GM23338 (cell line): Measurements from ENCODE around the gene GAK. TPM values are rescaled to one million over a fixed set of nuclear protein-coding genes. Genes with fewer than 3 reads are reported as not detected.

Experiments used
- ATAC-seq: fragments of 200-7000 bp; cut with Tn5 transposase; 3 replicates; pipeline ENCODE4 v1.9.1; 2020
- DNase-seq: peaks from one replicate; pipeline ENCODE4 v3.0.0-alpha.2; 2015; ENCODE audit warnings: low spot score
- H2AFZ ChIP-seq: fragments of 200-600 bp; sonication (generic); 2 replicates; pipeline ENCODE4 v1.8.0; 2016; ENCODE audit warnings: antibody characterized with exemption, mild to moderate bottlenecking, moderate library complexity
- H3F3A ChIP-seq: fragments of 200-600 bp; sonication (generic); replicated peaks from 2 replicates; pipeline ENCODE4 v1.8.0; 2017; ENCODE audit warnings: antibody characterized with exemption, mixed run types, low read depth
- H3K27ac ChIP-seq: fragments of 200-600 bp; sonication (generic); 2 replicates; pipeline ENCODE4 v1.6.1; 2016; ENCODE audit warnings: low read depth
- H3K27me3 ChIP-seq: fragments of 200-600 bp; sonication (generic); 2 replicates; pipeline ENCODE4 v1.8.0; 2016; ENCODE audit warnings: mild to moderate bottlenecking, mixed run types, moderate library complexity; ENCODE audit not compliant: insufficient read depth
- H3K36me3 ChIP-seq: fragments of 200-600 bp; sonication (generic); 2 replicates; pipeline ENCODE4 v1.8.0; 2016; ENCODE audit warnings: mild to moderate bottlenecking; ENCODE audit not compliant: insufficient read depth
- H3K4me1 ChIP-seq: fragments of 200-600 bp; sonication (generic); 2 replicates; pipeline ENCODE4 v1.8.0; 2016; ENCODE audit warnings: mild to moderate bottlenecking, moderate library complexity; ENCODE audit not compliant: insufficient read depth
- H3K4me2 ChIP-seq: fragments of 200-600 bp; sonication (generic); 2 replicates; pipeline ENCODE4 v1.7.1; 2017; ENCODE audit warnings: mixed run types
- H3K4me3 ChIP-seq: fragments of 200-600 bp; sonication (generic); 2 replicates; pipeline ENCODE4 v1.6.1; 2016; ENCODE audit warnings: mixed run types
- H3K79me2 ChIP-seq: fragments of 200-600 bp; sonication (generic); replicated peaks from 2 replicates; pipeline ENCODE4 v1.8.0; 2017; ENCODE audit warnings: mild to moderate bottlenecking; ENCODE audit not compliant: insufficient read depth
- H3K9me2 ChIP-seq: fragments of 200-600 bp; sonication (generic); 2 replicates; pipeline ENCODE4 v1.8.0; 2017; ENCODE audit not compliant: insufficient read depth
- H4K20me1 ChIP-seq: fragments of 200-600 bp; sonication (generic); replicated peaks from 2 replicates; pipeline ENCODE4 v1.8.0; 2017; ENCODE audit warnings: mild to moderate bottlenecking; ENCODE audit not compliant: insufficient read depth
- H3K27ac Mint-ChIP-seq: 2 replicates; pipeline ENCODE4 v1.8.0; 2020; ENCODE audit warnings: inconsistent platforms, mild to moderate bottlenecking, moderate library complexity, mixed read lengths
- H3K27me3 Mint-ChIP-seq: 3 replicates; pipeline ENCODE4 v1.8.0; 2022; ENCODE audit warnings: low read depth, mild to moderate bottlenecking, moderate library complexity, mixed read lengths, inconsistent platforms; ENCODE audit not compliant: insufficient read depth, poor library complexity
- H3K36me3 Mint-ChIP-seq: 3 replicates; pipeline ENCODE4 v1.8.0; 2021; ENCODE audit warnings: low read depth, mild to moderate bottlenecking, inconsistent platforms, moderate library complexity, mixed read lengths
- H3K4me1 Mint-ChIP-seq: 3 replicates; pipeline ENCODE4 v1.8.0; 2020; ENCODE audit warnings: mild to moderate bottlenecking, inconsistent platforms, mixed read lengths
- H3K4me3 Mint-ChIP-seq: 3 replicates; pipeline ENCODE4 v1.8.0; 2021; ENCODE audit warnings: moderate library complexity, mild to moderate bottlenecking, inconsistent platforms, mixed read lengths
- H3K9me3 Mint-ChIP-seq: 3 replicates; pipeline ENCODE4 v1.8.0; 2020; ENCODE audit warnings: moderate library complexity, mild to moderate bottlenecking, inconsistent platforms, mixed read lengths
- EZH2phosphoT487 ChIP-seq: fragments of 200-600 bp; sonication (generic); IDR thresholded peaks from one replicate; pipeline ENCODE4 v1.8.1; 2018; ENCODE audit warnings: antibody characterized with exemption; ENCODE audit not compliant: unreplicated experiment
- JUNB ChIP-seq: IDR thresholded peaks from one replicate; pipeline ENCODE4 v1.6.1; 2016; ENCODE audit warnings: antibody characterized with exemption; ENCODE audit not compliant: unreplicated experiment
- NANOG ChIP-seq: IDR thresholded peaks from 2 replicates; pipeline ENCODE4 v1.6.1; 2016; ENCODE audit warnings: antibody characterized with exemption, borderline replicate concordance
- POLR2AphosphoS5 ChIP-seq: IDR thresholded peaks from 2 replicates; pipeline ENCODE4 v1.6.1; 2016; ENCODE audit warnings: antibody characterized with exemption, low read depth
- REST ChIP-seq: IDR thresholded peaks from one replicate; pipeline ENCODE4 v1.6.1; 2018; ENCODE audit warnings: antibody characterized with exemption; ENCODE audit not compliant: unreplicated experiment
- STAT1 ChIP-seq: IDR thresholded peaks from one replicate; pipeline ENCODE4 v1.6.1; 2016; ENCODE audit warnings: antibody characterized with exemption; ENCODE audit not compliant: unreplicated experiment
- ZNF331 ChIP-seq: fragments of 250-450 bp; sonication (Bioruptor Pico); IDR thresholded peaks from 2 replicates; pipeline ENCODE4 v1.5.0; 2020; ENCODE audit warnings: low read depth, mild to moderate bottlenecking, moderate library complexity
- polyA plus RNA-seq: library from polyadenylated mRNA; unstranded; fragments of >200 nt; fragmentation: Nextera tagmentation; extraction: Ambion mirVana; gene quantifications from 2 replicates; pipeline ENCODE4 v1.2.1, GENCODE V29; 2016
- total RNA-seq: library from RNA; depleted of rRNA; stranded (reverse); fragments of >200 nt; shearing (Covaris generic); gene quantifications from 2 replicates; pipeline ENCODE4 v1.2.3, GENCODE V29; 2014
- TF ChIP-seq, protein P1 (sequence below): fragments of 250-450 bp; sonication (Bioruptor Pico); IDR thresholded peaks from 2 replicates; pipeline ENCODE4 v1.5.0; 2020; ENCODE audit warnings: mild to moderate bottlenecking, moderate library complexity

Gene GAK
- total and polyA plus RNA-seq, 2 experiments from 2014 or later = 48.5 to 124 TPM

DNA sequence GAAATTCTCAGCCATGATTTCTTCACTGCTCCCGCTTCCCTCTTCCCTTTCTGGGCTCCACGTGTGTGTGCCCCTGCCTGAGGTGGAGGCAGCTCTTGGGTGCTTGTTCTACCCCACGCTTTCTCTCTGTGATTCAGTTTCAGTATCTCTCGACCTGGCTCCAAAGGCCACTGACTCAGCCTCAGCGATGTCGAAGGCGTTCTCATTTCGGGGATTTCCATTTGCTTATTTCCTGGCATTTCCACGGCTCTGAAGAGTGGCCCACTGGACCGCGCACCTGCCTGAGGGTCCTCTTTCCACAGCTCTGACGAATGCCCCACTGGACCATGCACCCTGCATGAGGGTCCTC is 52.4 kb downstream of the GAK start:
- H3K4me1 ChIP-seq = no peaks in the 10 kb centered on the region
- no peak for DNase-seq
- no peak for ATAC-seq
- H4K20me1 ChIP-seq = peaks cover 3% of the 10 kb centered on the region; the same call in 1 of the 2 replicates
- H3K9me2 ChIP-seq = no peaks in the 10 kb centered on the region
- no peak overlapping the region for H3K4me3 ChIP-seq
- TF ChIP-seq STAT1 = no peak
- TF ChIP-seq, protein P1, sequence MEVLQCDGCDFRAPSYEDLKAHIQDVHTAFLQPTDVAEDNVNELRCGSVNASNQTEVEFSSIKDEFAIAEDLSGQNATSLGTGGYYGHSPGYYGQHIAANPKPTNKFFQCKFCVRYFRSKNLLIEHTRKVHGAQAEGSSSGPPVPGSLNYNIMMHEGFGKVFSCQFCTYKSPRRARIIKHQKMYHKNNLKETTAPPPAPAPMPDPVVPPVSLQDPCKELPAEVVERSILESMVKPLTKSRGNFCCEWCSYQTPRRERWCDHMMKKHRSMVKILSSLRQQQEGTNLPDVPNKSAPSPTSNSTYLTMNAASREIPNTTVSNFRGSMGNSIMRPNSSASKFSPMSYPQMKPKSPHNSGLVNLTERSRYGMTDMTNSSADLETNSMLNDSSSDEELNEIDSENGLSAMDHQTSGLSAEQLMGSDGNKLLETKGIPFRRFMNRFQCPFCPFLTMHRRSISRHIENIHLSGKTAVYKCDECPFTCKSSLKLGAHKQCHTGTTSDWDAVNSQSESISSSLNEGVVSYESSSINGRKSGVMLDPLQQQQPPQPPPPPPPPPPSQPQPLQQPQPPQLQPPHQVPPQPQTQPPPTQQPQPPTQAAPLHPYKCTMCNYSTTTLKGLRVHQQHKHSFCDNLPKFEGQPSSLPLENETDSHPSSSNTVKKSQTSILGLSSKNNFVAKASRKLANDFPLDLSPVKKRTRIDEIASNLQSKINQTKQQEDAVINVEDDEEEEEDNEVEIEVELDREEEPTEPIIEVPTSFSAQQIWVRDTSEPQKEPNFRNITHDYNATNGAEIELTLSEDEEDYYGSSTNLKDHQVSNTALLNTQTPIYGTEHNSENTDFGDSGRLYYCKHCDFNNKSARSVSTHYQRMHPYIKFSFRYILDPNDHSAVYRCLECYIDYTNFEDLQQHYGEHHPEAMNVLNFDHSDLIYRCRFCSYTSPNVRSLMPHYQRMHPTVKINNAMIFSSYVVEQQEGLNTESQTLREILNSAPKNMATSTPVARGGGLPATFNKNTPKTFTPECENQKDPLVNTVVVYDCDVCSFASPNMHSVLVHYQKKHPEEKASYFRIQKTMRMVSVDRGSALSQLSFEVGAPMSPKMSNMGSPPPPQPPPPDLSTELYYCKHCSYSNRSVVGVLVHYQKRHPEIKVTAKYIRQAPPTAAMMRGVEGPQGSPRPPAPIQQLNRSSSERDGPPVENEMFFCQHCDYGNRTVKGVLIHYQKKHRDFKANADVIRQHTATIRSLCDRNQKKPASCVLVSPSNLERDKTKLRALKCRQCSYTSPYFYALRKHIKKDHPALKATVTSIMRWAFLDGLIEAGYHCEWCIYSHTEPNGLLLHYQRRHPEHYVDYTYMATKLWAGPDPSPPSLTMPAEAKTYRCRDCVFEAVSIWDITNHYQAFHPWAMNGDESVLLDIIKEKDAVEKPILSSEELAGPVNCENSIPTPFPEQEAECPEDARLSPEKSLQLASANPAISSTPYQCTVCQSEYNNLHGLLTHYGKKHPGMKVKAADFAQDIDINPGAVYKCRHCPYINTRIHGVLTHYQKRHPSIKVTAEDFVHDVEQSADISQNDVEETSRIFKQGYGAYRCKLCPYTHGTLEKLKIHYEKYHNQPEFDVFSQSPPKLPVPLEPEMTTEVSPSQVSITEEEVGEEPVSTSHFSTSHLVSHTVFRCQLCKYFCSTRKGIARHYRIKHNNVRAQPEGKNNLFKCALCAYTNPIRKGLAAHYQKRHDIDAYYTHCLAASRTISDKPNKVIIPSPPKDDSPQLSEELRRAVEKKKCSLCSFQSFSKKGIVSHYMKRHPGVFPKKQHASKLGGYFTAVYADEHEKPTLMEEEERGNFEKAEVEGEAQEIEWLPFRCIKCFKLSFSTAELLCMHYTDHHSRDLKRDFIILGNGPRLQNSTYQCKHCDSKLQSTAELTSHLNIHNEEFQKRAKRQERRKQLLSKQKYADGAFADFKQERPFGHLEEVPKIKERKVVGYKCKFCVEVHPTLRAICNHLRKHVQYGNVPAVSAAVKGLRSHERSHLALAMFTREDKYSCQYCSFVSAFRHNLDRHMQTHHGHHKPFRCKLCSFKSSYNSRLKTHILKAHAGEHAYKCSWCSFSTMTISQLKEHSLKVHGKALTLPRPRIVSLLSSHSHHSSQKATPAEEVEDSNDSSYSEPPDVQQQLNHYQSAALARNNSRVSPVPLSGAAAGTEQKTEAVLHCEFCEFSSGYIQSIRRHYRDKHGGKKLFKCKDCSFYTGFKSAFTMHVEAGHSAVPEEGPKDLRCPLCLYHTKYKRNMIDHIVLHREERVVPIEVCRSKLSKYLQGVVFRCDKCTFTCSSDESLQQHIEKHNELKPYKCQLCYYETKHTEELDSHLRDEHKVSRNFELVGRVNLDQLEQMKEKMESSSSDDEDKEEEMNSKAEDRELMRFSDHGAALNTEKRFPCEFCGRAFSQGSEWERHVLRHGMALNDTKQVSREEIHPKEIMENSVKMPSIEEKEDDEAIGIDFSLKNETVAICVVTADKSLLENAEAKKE (CRISPR knock-in tag) = no peak
- no peak for TF ChIP-seq JUNB
- TF ChIP-seq ZNF331 = no peak
- no peaks in the 10 kb centered on the region for H3K27me3 ChIP-seq
- H3K36me3 Mint-ChIP-seq = peaks cover 29% of the 10 kb centered on the region
- H3K9me3 Mint-ChIP-seq = no peaks in the 10 kb centered on the region
- H3K27ac ChIP-seq = no peak overlapping the region
- no peak overlapping the region for H2AFZ ChIP-seq
- no peak overlapping the region for H3K27ac Mint-ChIP-seq
- H3K4me1 Mint-ChIP-seq = no peaks in the 10 kb centered on the region
- no peaks in the 10 kb centered on the region for H3F3A ChIP-seq
- no peak overlapping the region for H3K4me3 Mint-ChIP-seq
- no peaks in the 10 kb centered on the region for H3K79me2 ChIP-seq
- H3K36me3 ChIP-seq = no peaks in the 10 kb centered on the region
- H3K27me3 Mint-ChIP-seq = peaks cover 9% of the 10 kb centered on the region
- no peak overlapping the region for H3K4me2 ChIP-seq

GRCh38 chr4:878796-879728 is 53.1 kb downstream of the GAK start:
- H3K27ac ChIP-seq = no peak overlapping the region
- ATAC-seq (no peak), DNase-seq (no peak)
- H4K20me1 ChIP-seq = peaks cover 3% of the 10 kb centered on the region; the same call in 1 of the 2 replicates
- no peaks in the 10 kb centered on the region for H3K79me2 ChIP-seq
- H3K36me3 Mint-ChIP-seq = peaks cover 31% of the 10 kb centered on the region
- no peak for TF ChIP-seq POLR2AphosphoS5
- no peak for TF ChIP-seq EZH2phosphoT487
- TF ChIP-seq STAT1 = no peak
- no peak for TF ChIP-seq REST
- TF ChIP-seq NANOG = no peak
- no peaks in the 10 kb centered on the region for H3F3A ChIP-seq
- no peak overlapping the region for H3K4me3 Mint-ChIP-seq
- no peak overlapping the region for H3K4me3 ChIP-seq
- no peak overlapping the region for H3K4me2 ChIP-seq
- H3K4me1 ChIP-seq = no peaks in the 10 kb centered on the region
- H3K27me3 Mint-ChIP-seq = peaks cover 7% of the 10 kb centered on the region
- H3K9me2 ChIP-seq = no peaks in the 10 kb centered on the region
- no peaks in the 10 kb centered on the region for H3K9me3 Mint-ChIP-seq
- H2AFZ ChIP-seq = no peak overlapping the region
- H3K4me1 Mint-ChIP-seq = no peaks in the 10 kb centered on the region
- H3K27ac Mint-ChIP-seq = no peak overlapping the region
- no peaks in the 10 kb centered on the region for H3K36me3 ChIP-seq
- no peaks in the 10 kb centered on the region for H3K27me3 ChIP-seq
